Liver (tissue), 3 donors: Measurements from ENCODE around the gene APP.

Source experiments
- HNF4A ChIP-seq, 2 donors: conservative IDR thresholded peaks; 2 replicates each; pipeline ENCODE4 v1.6.1; 2016; ENCODE audit warnings: antibody characterized with exemption in 2 of 2, mild to moderate bottlenecking in 2 of 2
- SP1 ChIP-seq: IDR thresholded peaks from 2 replicates; pipeline ENCODE4 v1.6.1; 2018; ENCODE audit warnings: antibody characterized with exemption, mild to moderate bottlenecking
- TAF1 ChIP-seq: conservative IDR thresholded peaks from 2 replicates; pipeline ENCODE4 v1.6.1; 2016; ENCODE audit warnings: antibody characterized with exemption, mild to moderate bottlenecking
- TF ChIP-seq, protein P1 (sequence below): fragments of 150-350 bp; IDR thresholded peaks from 2 replicates; pipeline ENCODE4 v1.5.1; 2017; ENCODE audit warnings: improper control_type of control experiment, low read depth, low read length; ENCODE audit not compliant: missing input control
- TF ChIP-seq, protein P2 (sequence below): IDR thresholded peaks from 2 replicates; pipeline ENCODE4 v1.6.1; 2016; ENCODE audit warnings: antibody characterized with exemption, mild to moderate bottlenecking
- TF ChIP-seq, protein P3 (sequence below): IDR thresholded peaks from 2 replicates; pipeline ENCODE4 v1.6.1; 2016; ENCODE audit warnings: antibody characterized with exemption
- donor health status: healthy.
- donor health status: healthy.

DNA sequence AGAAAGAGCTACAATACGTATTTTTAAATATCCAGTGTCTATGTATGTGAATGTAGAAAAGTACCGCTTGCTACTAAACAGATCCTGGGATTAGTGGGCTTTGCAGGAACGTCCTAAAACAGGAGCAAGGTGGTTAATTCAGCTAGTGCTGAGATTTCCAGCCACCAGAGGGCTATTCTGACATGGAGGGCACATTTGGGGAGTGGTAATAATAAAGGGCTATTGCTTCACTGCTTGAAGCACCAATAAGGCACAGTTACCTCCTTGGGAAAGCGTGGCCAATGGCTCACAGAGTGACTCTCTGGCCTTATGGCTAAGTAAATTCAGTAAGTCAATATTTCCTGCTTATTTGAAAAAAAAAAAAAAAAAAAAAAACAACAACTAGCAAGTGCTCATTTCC lies 283.4 kb downstream of the APP start:
- TF ChIP-seq, protein P1, sequence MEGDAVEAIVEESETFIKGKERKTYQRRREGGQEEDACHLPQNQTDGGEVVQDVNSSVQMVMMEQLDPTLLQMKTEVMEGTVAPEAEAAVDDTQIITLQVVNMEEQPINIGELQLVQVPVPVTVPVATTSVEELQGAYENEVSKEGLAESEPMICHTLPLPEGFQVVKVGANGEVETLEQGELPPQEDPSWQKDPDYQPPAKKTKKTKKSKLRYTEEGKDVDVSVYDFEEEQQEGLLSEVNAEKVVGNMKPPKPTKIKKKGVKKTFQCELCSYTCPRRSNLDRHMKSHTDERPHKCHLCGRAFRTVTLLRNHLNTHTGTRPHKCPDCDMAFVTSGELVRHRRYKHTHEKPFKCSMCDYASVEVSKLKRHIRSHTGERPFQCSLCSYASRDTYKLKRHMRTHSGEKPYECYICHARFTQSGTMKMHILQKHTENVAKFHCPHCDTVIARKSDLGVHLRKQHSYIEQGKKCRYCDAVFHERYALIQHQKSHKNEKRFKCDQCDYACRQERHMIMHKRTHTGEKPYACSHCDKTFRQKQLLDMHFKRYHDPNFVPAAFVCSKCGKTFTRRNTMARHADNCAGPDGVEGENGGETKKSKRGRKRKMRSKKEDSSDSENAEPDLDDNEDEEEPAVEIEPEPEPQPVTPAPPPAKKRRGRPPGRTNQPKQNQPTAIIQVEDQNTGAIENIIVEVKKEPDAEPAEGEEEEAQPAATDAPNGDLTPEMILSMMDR: no peak
- TF ChIP-seq HNF4A (conservative IDR thresholded peaks at IDR 0.05) (no peak), TAF1 (no peak), SP1 (no peak)
- TF ChIP-seq, protein P2, sequence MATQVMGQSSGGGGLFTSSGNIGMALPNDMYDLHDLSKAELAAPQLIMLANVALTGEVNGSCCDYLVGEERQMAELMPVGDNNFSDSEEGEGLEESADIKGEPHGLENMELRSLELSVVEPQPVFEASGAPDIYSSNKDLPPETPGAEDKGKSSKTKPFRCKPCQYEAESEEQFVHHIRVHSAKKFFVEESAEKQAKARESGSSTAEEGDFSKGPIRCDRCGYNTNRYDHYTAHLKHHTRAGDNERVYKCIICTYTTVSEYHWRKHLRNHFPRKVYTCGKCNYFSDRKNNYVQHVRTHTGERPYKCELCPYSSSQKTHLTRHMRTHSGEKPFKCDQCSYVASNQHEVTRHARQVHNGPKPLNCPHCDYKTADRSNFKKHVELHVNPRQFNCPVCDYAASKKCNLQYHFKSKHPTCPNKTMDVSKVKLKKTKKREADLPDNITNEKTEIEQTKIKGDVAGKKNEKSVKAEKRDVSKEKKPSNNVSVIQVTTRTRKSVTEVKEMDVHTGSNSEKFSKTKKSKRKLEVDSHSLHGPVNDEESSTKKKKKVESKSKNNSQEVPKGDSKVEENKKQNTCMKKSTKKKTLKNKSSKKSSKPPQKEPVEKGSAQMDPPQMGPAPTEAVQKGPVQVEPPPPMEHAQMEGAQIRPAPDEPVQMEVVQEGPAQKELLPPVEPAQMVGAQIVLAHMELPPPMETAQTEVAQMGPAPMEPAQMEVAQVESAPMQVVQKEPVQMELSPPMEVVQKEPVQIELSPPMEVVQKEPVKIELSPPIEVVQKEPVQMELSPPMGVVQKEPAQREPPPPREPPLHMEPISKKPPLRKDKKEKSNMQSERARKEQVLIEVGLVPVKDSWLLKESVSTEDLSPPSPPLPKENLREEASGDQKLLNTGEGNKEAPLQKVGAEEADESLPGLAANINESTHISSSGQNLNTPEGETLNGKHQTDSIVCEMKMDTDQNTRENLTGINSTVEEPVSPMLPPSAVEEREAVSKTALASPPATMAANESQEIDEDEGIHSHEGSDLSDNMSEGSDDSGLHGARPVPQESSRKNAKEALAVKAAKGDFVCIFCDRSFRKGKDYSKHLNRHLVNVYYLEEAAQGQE: no peak
- TF ChIP-seq, protein P3, sequence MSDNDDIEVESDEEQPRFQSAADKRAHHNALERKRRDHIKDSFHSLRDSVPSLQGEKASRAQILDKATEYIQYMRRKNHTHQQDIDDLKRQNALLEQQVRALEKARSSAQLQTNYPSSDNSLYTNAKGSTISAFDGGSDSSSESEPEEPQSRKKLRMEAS: no peak
